Inflammatory macrophage treated with lipopolysaccharide for 1 hour (primary cell): Measurements from ENCODE around the gene FUS.
A peak's percentile ranks its signal among the peaks of the same experiment; 100 is the strongest.
"Not testable (repeated sequence)": the region's sequence is repeated elsewhere in the genome, so short reads cannot be mapped to it uniquely, and the experiment has no call there.

Experiments
- DNase-seq, 2 donors: peaks; one replicate each; pipeline ENCODE4 v3.0.0-alpha.2; 2020 to 2022

FUS gene

GRCh38 chr16:31144418-31144817 is 35.5 kb upstream of the FUS start:
- DNase-seq = not testable (repeated sequence)

GRCh38 chr16:31145398-31145990 is 34.4 kb upstream of the FUS start:
- no peak for DNase-seq

- no peak for DNase-seq
Measured at GRCh38 chr16:31147574-31147973, 32.4 kb upstream of the FUS start.

- no peak for DNase-seq
Measured at GRCh38 chr16:31148281-31148728, 31.6 kb upstream of the FUS start.

GRCh38 chr16:31148896-31149295 is 31.0 kb upstream of the FUS start:
- DNase-seq = no peak

GRCh38 chr16:31149332-31149731 is 30.6 kb upstream of the FUS start:
- DNase-seq = no peak

- DNase-seq = no peak
Measured at GRCh38 chr16:31149894-31150890, 29.7 kb upstream of the FUS start, which contains the start of gene PRSS36. Gene PRSS36, minus strand, starts transcription at chr16:31150066. Its CDS starts 31 bp downstream, at chr16:31150035.

- DNase-seq = not testable (repeated sequence)
Measured at GRCh38 chr16:31150976-31151375, 29.0 kb upstream of the FUS start.

GRCh38 chr16:31157136-31157535 is 22.8 kb upstream of the FUS start:
- peak; percentile 70 to 72 for DNase-seq

GRCh38 chr16:31167315-31167714 is 12.6 kb upstream of the FUS start:
- no peak for DNase-seq

- no peak for DNase-seq
Measured at GRCh38 chr16:31168848-31169247, 11.1 kb upstream of the FUS start.

GRCh38 chr16:31170048-31170447 is 9.9 kb upstream of the FUS start:
- DNase-seq = not testable (repeated sequence)

GRCh38 chr16:31177136-31177535 is 2.8 kb upstream of the FUS start:
- DNase-seq = peak; percentile 56 to 87

- no peak for DNase-seq
Measured at GRCh38 chr16:31179219-31179746, 656 bp upstream of the FUS start.

- peak; percentile 71 to 75 for DNase-seq
Measured at GRCh38 chr16:31181102-31181830, 1.3 kb downstream of the FUS start.

- DNase-seq = no peak
Measured at GRCh38 chr16:31182391-31182790, 2.5 kb downstream of the FUS start.

- no peak for DNase-seq
Measured at GRCh38 chr16:31183432-31184428, 3.8 kb downstream of the FUS start.

GRCh38 chr16:31184888-31185287 is 4.9 kb downstream of the FUS start:
- DNase-seq = no peak

GRCh38 chr16:31185339-31185738 is 5.4 kb downstream of the FUS start:
- DNase-seq = no peak

GRCh38 chr16:31186176-31186575 is 6.2 kb downstream of the FUS start:
- DNase-seq = no peak

- DNase-seq = no peak
Measured at GRCh38 chr16:31186930-31187807, 7.2 kb downstream of the FUS start.
